CD4-positive, alpha-beta T cell treated with Interleukin-1 beta for 1 hour (primary cell): ENCODE measurements around the gene LHFPL3.

Experiments used
- DNase-seq, 2 donors: peaks; one replicate each; pipeline ENCODE4 v3.0.0-alpha.2; 2020 to 2022

LHFPL3 gene

GRCh38 chr7:104852386-104852785 lies 524.0 kb downstream of the LHFPL3 start:
- no peak for DNase-seq

GRCh38 chr7:104855861-104856260 lies 527.5 kb downstream of the LHFPL3 start:
- DNase-seq, result no peak

- DNase-seq, result no peak
These were observed 529.3 kb downstream of the LHFPL3 start for GRCh38 chr7:104857458-104858425.

GRCh38 chr7:104859754-104860426 lies 531.5 kb downstream of the LHFPL3 start:
- no peak for DNase-seq

GRCh38 chr7:104861729-104862390 lies 533.5 kb downstream of the LHFPL3 start:
- no peak for DNase-seq

GRCh38 chr7:104862719-104863118 lies 534.3 kb downstream of the LHFPL3 start:
- DNase-seq, result no peak

GRCh38 chr7:104873401-104873800 lies 545.0 kb downstream of the LHFPL3 start:
- DNase-seq, result no peak

GRCh38 chr7:104878577-104878976 lies 550.2 kb downstream of the LHFPL3 start:
- DNase-seq, result no peak

- no peak for DNase-seq
These were observed 554.9 kb downstream of the LHFPL3 start for GRCh38 chr7:104883248-104883717.

- peak; percentile 72 to 73 for DNase-seq
These were observed 555.5 kb downstream of the LHFPL3 start for GRCh38 chr7:104883718-104884452.

- no peak for DNase-seq
These were observed 558.2 kb downstream of the LHFPL3 start for GRCh38 chr7:104886651-104887050.

GRCh38 chr7:104890216-104890615 lies 561.8 kb downstream of the LHFPL3 start:
- no peak for DNase-seq

GRCh38 chr7:104891949-104892348 lies 563.5 kb downstream of the LHFPL3 start:
- no peak for DNase-seq

- no peak for DNase-seq
These were observed 565.9 kb downstream of the LHFPL3 start for GRCh38 chr7:104894314-104894713.

- DNase-seq, result no peak
These were observed 566.5 kb downstream of the LHFPL3 start for GRCh38 chr7:104894726-104895521.

- no peak for DNase-seq
These were observed 567.3 kb downstream of the LHFPL3 start for GRCh38 chr7:104895522-104896236.

- no peak for DNase-seq
These were observed 570.0 kb downstream of the LHFPL3 start for GRCh38 chr7:104898434-104898833.

- DNase-seq, result no peak
These were observed 572.3 kb downstream of the LHFPL3 start for GRCh38 chr7:104900525-104901239.

- no peak for DNase-seq
These were observed 572.8 kb downstream of the LHFPL3 start for GRCh38 chr7:104901240-104901619.

- DNase-seq, result no peak
These were observed 573.8 kb downstream of the LHFPL3 start for GRCh38 chr7:104902183-104902582.
